Urothelium cell line (cell line): ENCODE data around the gene SLC22A8.
"Not testable (repeated sequence)": the region's sequence is repeated elsewhere in the genome, so short reads cannot be mapped to it uniquely, and the experiment has no call there.

Experiments used
- DNase-seq: peaks from one replicate; pipeline ENCODE4 v3.0.0; 2011; ENCODE audit warnings: low spot score, mixed read lengths
- FAIRE-seq: peaks from 2 replicates; lab custom pipeline; 2011; peaks lifted over from hg19 to GRCh38; lab: Jason Lieb, UNC

The SLC22A8 gene

DNA sequence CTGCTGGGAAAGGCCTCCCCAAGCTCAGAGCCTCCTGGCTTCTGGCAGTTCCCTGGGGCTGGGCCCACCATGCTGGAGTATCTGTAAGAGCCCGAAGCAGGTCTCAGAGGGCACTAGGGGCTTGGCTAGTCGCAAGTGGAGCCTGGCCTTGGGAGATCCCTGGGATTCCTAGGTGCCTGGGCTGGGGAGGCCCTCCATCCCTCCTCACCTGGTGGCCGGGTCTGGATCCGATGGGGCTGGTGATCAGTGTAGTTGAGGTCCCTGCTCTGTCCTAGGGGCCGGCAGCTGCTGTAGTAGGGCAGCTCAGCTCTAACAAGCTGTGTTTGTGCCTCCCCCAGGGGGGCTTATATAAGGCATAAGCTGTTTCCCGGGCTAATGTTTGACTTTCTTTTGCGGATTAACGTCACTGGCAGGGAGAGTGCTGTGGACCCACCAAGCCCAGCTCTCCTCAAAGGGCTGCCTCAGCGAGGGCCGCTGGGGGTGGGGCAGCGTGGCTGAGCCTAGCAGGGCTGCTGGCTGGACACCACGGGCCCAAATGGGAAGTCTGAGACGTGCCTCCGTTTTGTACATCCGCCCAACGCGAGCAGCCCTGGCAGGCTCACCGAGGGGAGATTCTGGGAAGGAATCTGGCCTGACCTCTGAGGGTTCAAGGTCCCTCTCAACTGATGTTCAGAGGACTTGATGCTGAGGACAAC, at the start of gene SLC22A8:
SLC22A8 (minus strand) TSS at position 321 of the 695 bp plus-strand sequence. CDS start 883 bp downstream, outside the sequence.
- FAIRE-seq (no peak), DNase-seq (no peak)

DNA sequence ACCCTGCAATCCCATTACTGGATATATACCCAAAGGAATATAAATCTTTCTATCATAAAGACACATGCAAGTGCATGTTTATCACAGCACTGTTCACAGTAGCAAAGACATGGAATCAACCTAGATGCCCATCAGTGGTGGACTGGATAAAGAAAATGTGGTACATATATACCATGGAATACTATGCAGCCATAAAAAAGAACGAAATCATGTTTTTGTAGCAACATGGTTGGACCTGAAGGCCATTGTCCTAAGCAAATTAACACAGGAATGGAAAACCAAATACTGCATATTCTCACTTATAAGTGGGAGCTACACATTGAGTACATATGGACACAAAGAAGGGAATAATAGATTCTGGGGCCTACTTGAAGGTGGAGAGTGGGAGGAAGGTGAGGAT, 30.6 kb upstream of the SLC22A8 start:
- not testable (repeated sequence) for DNase-seq, FAIRE-seq

DNA sequence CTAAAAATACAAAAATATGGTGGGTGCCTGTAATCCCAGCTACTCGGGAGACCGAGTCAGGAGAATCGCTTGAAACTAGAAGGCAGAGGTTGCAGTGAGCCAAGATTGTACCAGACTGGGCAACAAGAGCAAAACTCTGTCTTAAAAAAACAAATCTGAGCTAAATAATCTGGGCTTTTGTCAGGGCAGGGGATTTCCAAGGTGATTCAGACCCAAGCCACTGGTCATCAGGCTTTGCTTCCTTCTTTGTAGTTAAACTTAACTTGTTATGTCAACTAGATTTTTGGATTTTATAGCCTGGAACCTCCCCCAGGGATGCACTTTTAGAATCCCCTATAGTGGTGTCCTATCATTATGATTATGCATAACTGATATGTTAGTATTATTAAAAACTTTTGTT, 27.0 kb upstream of the SLC22A8 start:
- DNase-seq (no peak), FAIRE-seq (no peak)

- FAIRE-seq (no peak), DNase-seq (no peak)
Measured at GRCh38 chr11:63032457-63032856, 16.8 kb upstream of the SLC22A8 start.

GRCh38 chr11:63023841-63024648, 8.4 kb upstream of the SLC22A8 start:
- DNase-seq, result peak; percentile 82
- FAIRE-seq, result no peak

DNA sequence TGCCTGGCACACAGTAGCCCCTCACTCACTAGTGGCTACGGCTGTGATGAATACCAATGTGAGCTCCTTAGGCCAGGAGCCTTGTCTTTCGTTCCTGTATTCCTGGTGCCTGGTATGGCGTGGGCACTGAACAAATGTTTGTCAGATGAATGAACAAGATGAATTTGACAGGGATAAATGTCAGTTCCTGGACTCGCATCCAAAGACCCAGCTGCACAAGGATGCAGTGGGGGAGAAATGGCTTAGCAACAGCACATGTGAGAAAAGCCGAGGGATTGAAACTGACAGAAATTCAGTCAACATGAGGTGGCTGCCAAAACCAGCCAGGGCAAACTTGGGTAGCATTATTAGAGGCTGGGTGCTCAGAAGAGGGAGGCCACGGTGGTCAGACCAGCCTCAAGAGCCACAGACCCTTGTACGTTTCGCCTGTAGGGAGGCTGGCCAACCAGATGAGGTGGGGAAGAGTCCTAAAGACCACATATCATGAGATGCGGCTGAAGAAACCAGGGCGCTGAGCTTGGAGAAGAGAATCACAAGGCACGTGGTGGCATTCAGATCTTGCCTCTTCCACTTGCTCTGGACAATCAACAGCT, 7.7 kb upstream of the SLC22A8 start:
- FAIRE-seq, result no peak
- no peak for DNase-seq

DNA sequence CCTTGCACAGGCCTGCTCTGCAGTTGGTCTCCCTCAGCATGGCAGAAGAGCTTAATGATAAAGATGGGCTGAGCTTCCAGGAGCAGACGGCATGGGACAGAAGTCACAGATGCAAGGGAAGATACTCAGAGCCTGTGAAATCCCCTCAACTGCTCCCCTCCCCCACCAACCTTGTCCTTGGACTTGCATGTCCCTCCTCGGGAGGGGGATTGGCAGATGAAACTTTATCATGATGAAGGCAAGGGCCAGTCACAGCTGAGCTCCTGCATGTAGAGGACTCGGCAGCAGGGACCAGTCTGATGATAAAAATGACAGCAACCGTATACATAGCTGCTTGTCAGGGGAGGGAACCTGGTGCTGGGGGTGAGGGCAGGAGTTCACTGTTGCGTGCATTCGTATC, 6.8 kb upstream of the SLC22A8 start:
- no peak for DNase-seq
- FAIRE-seq, result no peak

GRCh38 chr11:63020671-63021291, 5.1 kb upstream of the SLC22A8 start:
- DNase-seq, result no peak

GRCh38 chr11:63019506-63019905, 3.9 kb upstream of the SLC22A8 start:
- no peak for FAIRE-seq
- DNase-seq, result no peak

More at GRCh38 chr11:63020671-63021291, 5.1 kb upstream of the SLC22A8 start:
- no peak for FAIRE-seq

GRCh38 chr11:63017306-63017974, 1.8 kb upstream of the SLC22A8 start:
- no peak for FAIRE-seq
- no peak for DNase-seq

- DNase-seq (no peak), FAIRE-seq (no peak)
Measured at GRCh38 chr11:63014408-63015055, 1.1 kb downstream of the SLC22A8 start.

DNA sequence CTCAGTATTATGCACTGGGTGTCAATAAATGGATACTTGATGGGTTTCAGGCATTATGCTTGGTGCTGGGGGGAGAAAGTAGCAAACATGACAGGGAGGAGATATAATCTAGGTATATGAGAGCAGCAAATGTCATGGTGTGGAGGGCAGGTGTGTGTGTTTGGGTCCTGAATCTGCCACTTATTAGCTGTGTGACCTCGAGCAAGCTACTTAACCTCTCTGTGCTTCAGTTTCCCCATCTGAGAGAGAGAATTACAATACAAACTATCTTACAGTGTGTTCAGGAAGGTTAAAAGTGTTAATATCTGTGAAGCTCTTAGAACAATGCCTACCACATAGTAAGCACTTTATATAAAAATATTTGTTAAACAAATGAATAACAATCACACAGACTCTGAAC, 2.8 kb downstream of the SLC22A8 start:
- no peak for FAIRE-seq
- no peak for DNase-seq

- no peak for FAIRE-seq
- no peak for DNase-seq
Measured at GRCh38 chr11:63012430-63012829, 3.2 kb downstream of the SLC22A8 start.

- no peak for DNase-seq
- FAIRE-seq, result no peak
Measured at GRCh38 chr11:63010934-63011439, 4.7 kb downstream of the SLC22A8 start.

- FAIRE-seq, result no peak
- no peak for DNase-seq
Measured at GRCh38 chr11:63007920-63008319, 7.7 kb downstream of the SLC22A8 start.

GRCh38 chr11:63001456-63001855, 14.2 kb downstream of the SLC22A8 start:
- FAIRE-seq, result no peak
- no peak for DNase-seq

DNA sequence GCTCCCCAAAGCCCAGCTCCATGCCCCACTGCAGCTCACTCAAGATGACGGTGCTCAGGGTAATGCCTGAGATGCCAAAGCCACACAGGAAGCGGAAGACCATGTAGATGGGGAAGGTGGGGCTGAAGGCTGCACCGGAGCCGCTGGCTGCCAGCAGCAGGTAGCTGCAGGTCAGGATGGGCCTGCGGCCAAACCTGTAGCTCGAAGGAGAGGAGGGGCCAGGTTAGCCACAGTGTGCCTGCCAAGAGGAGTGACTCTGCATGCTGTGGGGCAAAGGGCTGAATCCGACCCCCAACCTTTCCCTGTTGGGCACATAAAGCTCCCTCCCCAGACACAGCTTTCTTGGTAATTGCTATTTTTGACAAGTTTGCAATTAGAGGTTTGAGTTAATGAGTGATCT, 16.0 kb downstream of the SLC22A8 start:
- no peak for DNase-seq
- FAIRE-seq, result no peak

- DNase-seq, result no peak
- no peak for FAIRE-seq
Measured at GRCh38 chr11:62999156-62999555, 16.5 kb downstream of the SLC22A8 start.

GRCh38 chr11:62996271-62996670, 19.4 kb downstream of the SLC22A8 start:
- no peak for FAIRE-seq

DNA sequence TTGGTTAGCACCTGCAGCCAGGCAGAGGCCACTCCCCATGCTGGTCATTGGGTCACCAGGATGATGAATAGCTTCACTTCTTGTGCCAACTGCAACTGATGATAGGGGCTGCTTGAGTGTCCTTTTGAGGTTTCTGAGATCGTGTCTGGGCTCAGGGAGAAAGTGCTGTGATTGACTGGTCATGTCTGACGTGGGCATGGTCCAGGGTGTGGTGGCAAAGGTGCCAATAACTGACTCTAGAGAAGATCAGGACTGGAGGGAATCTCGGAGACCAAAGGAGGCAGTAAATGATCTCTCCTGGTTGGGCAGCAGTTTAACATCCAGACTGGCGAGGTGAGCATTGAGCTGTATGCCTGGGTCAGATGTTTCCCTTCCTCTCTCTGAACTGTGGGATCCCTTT, 20.9 kb downstream of the SLC22A8 start:
- DNase-seq, result no peak
- FAIRE-seq, result no peak

More at GRCh38 chr11:62996271-62996670, 19.4 kb downstream of the SLC22A8 start:
- DNase-seq, result no peak
